ENCODE results near the gene ALG5.
A peak's percentile ranks its signal among the peaks of the same experiment; 100 is the strongest.

ALG5 gene

GRCh38 chr13:36999054-36999714, at the start of gene ALG5:
TSS of gene ALG5 (minus strand) at chr13:36999340. CDS start at chr13:36999300, 40 bp downstream.
- in situ Hi-C loops (cut with MboI; ENCODE audit: low pct_unique_long_range_greater_than_20kb, low sequenced_read_pairs): no loop called here
- peak; percentile 92 for DNase-seq

GRCh38 chr13:37047846-37048245, 48.7 kb upstream of the ALG5 start:
- in situ Hi-C loops (cut with MboI; ENCODE audit: low pct_unique_long_range_greater_than_20kb, low sequenced_read_pairs): no loop called here
- no peak for DNase-seq

DNA sequence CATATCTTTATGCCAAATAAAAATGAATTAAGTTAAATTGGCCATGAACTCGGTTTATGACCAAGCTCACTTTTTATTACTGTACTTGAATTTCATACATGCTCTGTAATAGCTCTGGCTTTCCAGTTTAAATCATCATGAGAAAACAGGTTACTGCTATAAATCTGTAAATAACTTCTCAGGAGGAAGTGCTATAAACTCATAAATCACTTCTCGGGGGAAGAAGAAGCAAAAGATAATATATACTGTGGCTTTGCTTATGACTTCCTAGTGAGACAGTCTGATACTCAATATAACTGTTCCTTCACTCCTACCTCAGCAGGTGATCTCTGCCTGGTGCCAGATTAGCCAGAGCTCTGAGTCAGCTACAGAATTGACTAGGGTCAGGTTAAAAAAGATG, 47.9 kb upstream of the ALG5 start:
- in situ Hi-C loops (cut with MboI; ENCODE audit: low pct_unique_long_range_greater_than_20kb, low sequenced_read_pairs): no loop called here
- no peak for DNase-seq

DNA sequence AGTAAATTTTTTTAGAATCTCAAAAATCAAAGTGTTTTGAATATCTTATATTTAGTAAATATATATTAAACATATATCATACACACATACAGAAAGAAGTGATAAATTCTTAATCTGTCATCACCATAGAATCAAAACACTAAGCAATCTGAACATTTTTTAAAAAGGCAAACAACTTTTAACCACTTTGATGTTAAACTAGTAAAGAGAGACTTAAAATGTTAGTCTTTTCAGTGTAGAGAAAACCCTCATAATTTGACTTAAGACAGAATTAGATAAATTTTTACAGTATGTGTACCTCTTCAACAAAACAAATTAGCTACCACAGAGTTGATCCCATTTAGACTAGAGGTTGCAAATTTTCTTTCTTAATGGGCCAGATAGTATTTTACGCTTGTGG, 46.9 kb upstream of the ALG5 start:
- in situ Hi-C loops (cut with MboI; ENCODE audit: low pct_unique_long_range_greater_than_20kb, low sequenced_read_pairs): no loop called here
- no peak for DNase-seq

- in situ Hi-C loops (cut with MboI; ENCODE audit: low pct_unique_long_range_greater_than_20kb, low sequenced_read_pairs): no loop called here
- DNase-seq: no peak
These were observed 41.6 kb upstream of the ALG5 start for GRCh38 chr13:37040789-37041188.

DNA sequence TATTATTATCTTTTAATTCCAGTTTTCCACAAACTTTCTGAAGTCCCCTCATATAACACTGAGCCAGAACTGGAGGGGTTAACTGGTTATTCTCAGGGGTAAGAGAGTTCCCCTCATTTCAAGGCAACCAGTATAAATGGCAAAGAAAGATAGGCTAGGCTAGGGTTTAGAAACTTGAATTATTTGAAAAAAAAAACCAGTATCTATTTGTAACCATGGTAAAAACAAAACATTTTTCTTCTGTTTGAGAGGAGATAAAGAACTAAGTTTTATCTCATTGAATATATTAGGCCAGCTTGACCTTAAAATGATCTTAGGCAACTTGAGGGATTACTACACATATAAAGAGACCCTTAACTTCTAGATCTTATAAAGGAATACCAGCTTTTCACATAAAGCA, 40.8 kb upstream of the ALG5 start:
- in situ Hi-C loops (cut with MboI; ENCODE audit: low pct_unique_long_range_greater_than_20kb, low sequenced_read_pairs): no loop called here
- no peak for DNase-seq

DNA sequence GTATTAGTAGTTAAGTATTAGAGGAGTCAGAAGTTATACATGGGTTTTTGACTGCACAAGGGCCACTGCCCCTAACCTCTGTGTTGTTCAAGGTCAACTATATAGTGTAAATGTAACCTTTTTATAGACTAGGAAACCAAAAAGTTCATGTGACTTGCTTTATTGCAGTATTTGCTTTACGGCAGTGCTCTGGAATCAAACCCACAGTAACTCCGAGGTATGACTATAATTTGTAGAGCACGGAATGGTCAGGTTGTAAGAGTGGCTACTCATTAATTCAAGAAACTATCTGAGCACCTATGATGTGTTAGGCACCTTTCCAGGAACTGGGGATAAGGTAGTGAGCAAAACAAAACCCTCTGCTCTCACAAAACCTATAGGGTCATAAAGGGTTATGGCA, 38.1 kb upstream of the ALG5 start:
- in situ Hi-C loops (cut with MboI; ENCODE audit: low pct_unique_long_range_greater_than_20kb, low sequenced_read_pairs): no loop called here

DNA sequence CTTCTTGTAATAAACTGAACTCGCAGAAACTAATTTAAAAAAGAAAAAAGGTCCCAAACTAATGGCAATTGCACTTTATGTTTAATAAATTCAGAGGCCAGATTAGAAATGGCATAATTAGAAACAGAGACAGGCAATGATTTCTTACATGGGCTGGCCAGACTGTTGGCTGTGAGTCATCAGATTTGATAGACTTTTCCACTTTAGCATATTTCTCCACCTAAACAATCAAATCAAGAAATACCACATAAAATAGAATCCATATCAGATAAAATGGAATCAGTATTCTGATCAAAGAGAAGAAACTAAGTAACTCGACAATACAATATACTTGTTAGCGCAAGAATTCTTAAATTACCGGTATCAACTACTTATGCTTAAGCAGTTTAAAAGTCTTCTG, 30.5 kb upstream of the ALG5 start:
- in situ Hi-C loops (cut with MboI; ENCODE audit: low pct_unique_long_range_greater_than_20kb, low sequenced_read_pairs): no loop called here
- DNase-seq: no peak

More for the DNA sequence above, 38.1 kb upstream of the ALG5 start:
- no peak for DNase-seq

- DNase-seq: no peak
- in situ Hi-C loops (cut with MboI; ENCODE audit: low pct_unique_long_range_greater_than_20kb, low sequenced_read_pairs): no loop called here
These were observed 28.5 kb upstream of the ALG5 start for GRCh38 chr13:37027639-37028038.

DNA sequence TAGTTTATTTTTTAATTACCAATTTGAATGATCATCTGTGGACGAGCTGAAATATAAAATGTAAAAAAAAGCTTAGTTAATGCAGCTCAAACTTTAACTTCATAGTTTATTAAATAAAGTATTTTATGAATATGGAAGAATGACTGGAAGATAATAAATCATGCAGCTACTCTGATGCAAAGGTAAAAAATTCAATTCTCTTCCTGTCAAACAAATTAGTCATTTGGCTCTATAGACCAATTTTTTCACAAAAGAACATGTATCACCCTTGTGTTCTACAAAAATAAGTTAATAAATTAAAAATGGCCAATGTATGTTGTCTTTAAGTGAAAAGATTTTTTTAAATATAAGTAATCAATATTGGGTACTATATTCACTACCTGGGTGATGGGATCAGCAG, 27.6 kb upstream of the ALG5 start:
- in situ Hi-C loops (cut with MboI; ENCODE audit: low pct_unique_long_range_greater_than_20kb, low sequenced_read_pairs): no loop called here

DNA sequence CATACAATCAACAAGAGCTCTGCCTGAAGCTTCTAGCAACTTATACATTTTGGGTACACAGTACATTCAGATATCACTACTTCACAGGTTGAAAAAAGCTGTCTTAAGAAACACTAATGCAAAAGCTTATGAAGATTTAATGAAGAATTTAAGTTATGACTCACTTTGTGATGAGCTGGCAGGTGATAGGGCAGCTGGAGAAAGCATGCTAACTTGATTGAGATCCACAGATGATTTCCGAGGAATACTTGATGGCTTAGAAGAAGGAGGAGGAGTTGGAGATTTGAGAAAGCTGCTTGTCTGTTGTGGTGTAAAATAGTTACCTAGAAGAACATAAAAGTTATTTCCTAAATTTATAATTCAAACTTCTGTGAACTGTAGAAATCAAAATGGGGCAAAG, 24.7 kb upstream of the ALG5 start:
- in situ Hi-C loops (cut with MboI; ENCODE audit: low pct_unique_long_range_greater_than_20kb, low sequenced_read_pairs): no loop called here
- DNase-seq: no peak

More for the DNA sequence above, 27.6 kb upstream of the ALG5 start:
- DNase-seq: no peak

- in situ Hi-C loops (cut with MboI; ENCODE audit: low pct_unique_long_range_greater_than_20kb, low sequenced_read_pairs): no loop called here
- DNase-seq: no peak
These were observed 15.5 kb upstream of the ALG5 start for GRCh38 chr13:37014609-37015008.

- in situ Hi-C loops (cut with MboI; ENCODE audit: low pct_unique_long_range_greater_than_20kb, low sequenced_read_pairs): no loop called here
- DNase-seq: no peak
These were observed 12.6 kb upstream of the ALG5 start for GRCh38 chr13:37011788-37012187.

DNA sequence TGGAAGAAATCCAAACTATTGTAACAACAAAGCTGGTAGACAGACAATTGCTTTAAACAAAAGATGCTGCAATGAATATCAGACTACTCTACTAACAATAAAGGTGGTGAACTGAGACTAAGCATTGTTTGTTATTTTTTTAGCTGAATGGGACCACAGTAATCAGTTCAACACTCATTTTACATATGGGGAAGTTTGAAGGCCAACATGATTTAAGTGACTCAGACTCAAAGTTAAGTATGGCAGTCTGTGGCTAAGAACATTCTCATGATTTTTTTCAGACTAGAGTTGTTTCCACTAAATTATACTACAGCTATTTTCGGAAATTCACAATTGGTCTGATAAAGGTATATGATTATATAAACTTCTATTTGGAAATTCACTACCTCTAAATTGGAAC, 11.9 kb upstream of the ALG5 start:
- DNase-seq: peak; percentile 15
- in situ Hi-C loops (cut with MboI; ENCODE audit: low pct_unique_long_range_greater_than_20kb, low sequenced_read_pairs): no loop called here

GRCh38 chr13:37010424-37010823, 11.3 kb upstream of the ALG5 start:
- in situ Hi-C loops (cut with MboI; ENCODE audit: low pct_unique_long_range_greater_than_20kb, low sequenced_read_pairs): no loop called here
- no peak for DNase-seq

DNA sequence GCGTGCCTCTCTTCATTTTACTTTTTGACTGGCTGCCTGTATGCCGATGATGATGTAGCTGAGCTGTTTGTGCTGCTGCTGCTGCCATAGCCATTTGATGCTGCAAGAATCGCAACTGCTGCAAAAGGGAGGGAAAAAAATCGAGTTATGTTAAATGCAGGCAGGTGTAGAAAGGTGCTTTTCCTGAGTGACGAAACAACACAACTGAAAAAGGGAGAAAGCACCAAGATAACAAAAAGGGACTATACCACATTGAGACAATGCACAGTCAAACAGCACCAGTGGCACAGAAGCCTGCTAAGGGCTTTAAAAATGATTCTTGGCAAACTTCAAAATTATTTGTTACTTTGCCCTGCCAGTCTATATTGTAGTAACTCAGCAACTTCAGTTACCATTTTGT, 10.6 kb upstream of the ALG5 start:
- in situ Hi-C loops (cut with MboI; ENCODE audit: low pct_unique_long_range_greater_than_20kb, low sequenced_read_pairs): no loop called here
- DNase-seq: no peak

- in situ Hi-C loops (cut with MboI; ENCODE audit: low pct_unique_long_range_greater_than_20kb, low sequenced_read_pairs): no loop called here
- no peak for DNase-seq
These were observed 2.7 kb upstream of the ALG5 start for GRCh38 chr13:37001921-37002250.

DNA sequence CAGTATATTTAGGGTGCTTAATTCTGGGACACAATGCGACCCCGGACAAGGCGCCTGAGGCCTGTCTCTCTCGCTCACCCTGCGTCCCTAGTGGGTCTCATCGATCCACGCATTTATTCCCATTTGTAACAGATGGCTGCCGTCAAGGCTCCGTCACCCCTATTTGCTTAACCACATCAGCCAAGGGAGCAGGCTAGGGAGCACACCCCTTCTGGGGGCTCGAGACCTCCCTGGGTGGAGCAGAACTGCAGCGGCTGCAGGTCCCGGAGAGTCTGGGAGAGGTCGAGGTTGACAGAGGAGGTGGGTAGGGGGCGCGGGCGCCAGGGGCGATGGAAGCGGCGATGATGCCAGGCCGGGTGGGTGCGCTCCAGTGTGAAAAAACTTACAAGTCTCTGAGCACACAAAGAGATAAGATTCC, 507 bp downstream of the ALG5 start:
- in situ Hi-C loops (cut with MboI; ENCODE audit: low pct_unique_long_range_greater_than_20kb, low sequenced_read_pairs): no loop called here
- peak; percentile 27 for DNase-seq

GRCh38 chr13:36997716-36998427, 1.3 kb downstream of the ALG5 start:
- no peak for DNase-seq
- in situ Hi-C loops (cut with MboI; ENCODE audit: low pct_unique_long_range_greater_than_20kb, low sequenced_read_pairs): no loop called here

- in situ Hi-C loops (cut with MboI; ENCODE audit: low pct_unique_long_range_greater_than_20kb, low sequenced_read_pairs): no loop called here
- DNase-seq: no peak
These were observed 6.8 kb downstream of the ALG5 start for GRCh38 chr13:36992362-36992761.
